ENCODE results near the gene STAM. TPM values are rescaled to one million over a fixed set of nuclear protein-coding genes. Genes with fewer than 3 reads are reported as not detected.

The STAM gene
- total and polyA plus RNA-seq, 10 of the 15 experiments (the other 5 are each of a cell fraction or from before 2014, with no cell fraction given): 8.8 to 15.9 (median 14.4) TPM

GRCh38 chr10:17626656-17627055 is 17.3 kb upstream of the STAM start (continued):
- TF ChIP-seq CUX1 (IDR thresholded peaks at IDR 0.05; ENCODE audit: insufficient replicate concordance, low read depth, low read length) (no peak), CEBPB (IDR thresholded peaks at IDR 0.05; ENCODE audit: borderline replicate concordance in 1 of 2, low read depth in 2 of 2, low read length in 2 of 2) (no peak), E4F1 (IDR thresholded peaks at IDR 0.05; ENCODE audit: borderline replicate concordance, partially characterized antibody) (no peak), EP300 (IDR thresholded peaks at IDR 0.05; ENCODE audit: borderline replicate concordance in 1 of 2, control insufficient read depth in 1 of 2, low read depth in 2 of 2, low read length in 2 of 2) (no peak), TCF7 (IDR thresholded peaks at IDR 0.05; ENCODE audit: borderline replicate concordance) (no peak), NR2F1 (conservative IDR thresholded peaks at IDR 0.05) (no peak), HSF1 (IDR thresholded peaks at IDR 0.05; ENCODE audit: low read depth, low read length) (no peak), IKZF2 (IDR thresholded peaks at IDR 0.05) (peak in 1 of 2 experiments; percentile 15; a peak in 1 of 4 replicates), CBX5 (IDR thresholded peaks at IDR 0.05; ENCODE audit: low read depth) (0 out of 2 replicates have a peak, but pooled peaks have one; percentile 53), CTCF (IDR thresholded peaks at IDR 0.05 in 2 of 3, conservative IDR thresholded peaks at IDR 0.05 in 1 of 3; ENCODE audit: control insufficient read depth in 2 of 3, extremely low read depth in 1 of 3, insufficient read depth in 1 of 3, low read depth in 3 of 3, low read length in 3 of 3) (no peak), HDAC6 (IDR thresholded peaks at IDR 0.05; ENCODE audit: unreplicated experiment) (no peak), BMI1 (IDR thresholded peaks at IDR 0.05; ENCODE audit: borderline replicate concordance) (no peak), TCF3 (IDR thresholded peaks at IDR 0.05; ENCODE audit: borderline replicate concordance, insufficient read depth, low read depth, low read length) (no peak), PKNOX1 (IDR thresholded peaks at IDR 0.05) (no peak)
